Measurements from ENCODE around the gene KCNN3. TPM values are rescaled to one million over a fixed set of nuclear protein-coding genes. Genes with fewer than 3 reads are reported as not detected.

Gene KCNN3
- polyA plus RNA-seq, 1 donor from 2014 or later: 2.2 TPM

- no peak overlapping the region for H3K27ac ChIP-seq (ENCODE audit: low read length)
Measured at GRCh38 chr1:154813846-154814505, 56.1 kb downstream of the KCNN3 start.

GRCh38 chr1:154813300-154813816 lies 56.7 kb downstream of the KCNN3 start:
- H3K4me2 ChIP-seq (ENCODE audit: low read length): no peak overlapping the region
- no peaks in the 10 kb centered on the region for H3K79me2 ChIP-seq (replicated peaks; ENCODE audit: insufficient read depth, low read length)
- no peaks in the 10 kb centered on the region for H3K9me3 ChIP-seq (ENCODE audit: low read length)
- no peak overlapping the region for H3K9ac ChIP-seq (ENCODE audit: low read length)
- H3K36me3 ChIP-seq (ENCODE audit: insufficient read depth, low read length): no peaks in the 10 kb centered on the region
- no peaks in the 10 kb centered on the region for H3K27me3 ChIP-seq (ENCODE audit: insufficient read depth, low read depth, low read length)
- no peaks in the 10 kb centered on the region for H3K9me2 ChIP-seq (ENCODE audit: insufficient read depth, low read length)
- no peaks in the 10 kb centered on the region for H4K20me1 ChIP-seq (ENCODE audit: insufficient read depth)
- no peaks in the 10 kb centered on the region for H3F3A ChIP-seq (ENCODE audit: insufficient read depth, low read length, poor library complexity, severe bottlenecking)
- H3K4me3 ChIP-seq (ENCODE audit: low read length): no peak overlapping the region
- H2AFZ ChIP-seq (ENCODE audit: low read depth, low read length): no peak overlapping the region
- H3K27ac ChIP-seq (ENCODE audit: low read length): no peak overlapping the region
- TF ChIP-seq MXI1 (conservative IDR thresholded peaks at IDR 0.05; ENCODE audit: poor library complexity, severe bottlenecking): no peak
- no peak for TF ChIP-seq CTCF (IDR thresholded peaks at IDR 0.05; ENCODE audit: poor library complexity, severe bottlenecking)
- TF ChIP-seq SMC3 (conservative IDR thresholded peaks at IDR 0.05; ENCODE audit: poor library complexity): no peak
- TF ChIP-seq TAF1 (IDR thresholded peaks at IDR 0.05; ENCODE audit: low read depth): no peak
- TF ChIP-seq REST (IDR thresholded peaks at IDR 0.05; ENCODE audit: borderline replicate concordance): no peak

More at GRCh38 chr1:154813846-154814505, 56.1 kb downstream of the KCNN3 start:
- TF ChIP-seq TAF1 (IDR thresholded peaks at IDR 0.05; ENCODE audit: low read depth) (no peak), MXI1 (conservative IDR thresholded peaks at IDR 0.05; ENCODE audit: poor library complexity, severe bottlenecking) (no peak), CTCF (IDR thresholded peaks at IDR 0.05; ENCODE audit: poor library complexity, severe bottlenecking) (no peak), SMC3 (conservative IDR thresholded peaks at IDR 0.05; ENCODE audit: poor library complexity) (no peak), RAD21 (conservative IDR thresholded peaks at IDR 0.05) (no peak), POLR2AphosphoS5 (IDR thresholded peaks at IDR 0.05) (no peak), EP300 (conservative IDR thresholded peaks at IDR 0.05; ENCODE audit: poor library complexity, severe bottlenecking) (no peak), EZH2 (IDR thresholded peaks at IDR 0.05; ENCODE audit: borderline replicate concordance, insufficient read depth, low read length, poor library complexity, severe bottlenecking) (no peak), REST (IDR thresholded peaks at IDR 0.05; ENCODE audit: borderline replicate concordance) (no peak)
- Histone ChIP-seq H3K9me2 (ENCODE audit: insufficient read depth, low read length) (no peaks in the 10 kb centered on the region), H3K79me2 (replicated peaks; ENCODE audit: insufficient read depth, low read length) (no peaks in the 10 kb centered on the region), H3K4me2 (ENCODE audit: low read length) (no peak overlapping the region), H3K36me3 (ENCODE audit: insufficient read depth, low read length) (no peaks in the 10 kb centered on the region), H3K9ac (ENCODE audit: low read length) (no peak overlapping the region), H2AFZ (ENCODE audit: low read depth, low read length) (no peak overlapping the region), H3K4me3 (ENCODE audit: low read length) (no peak overlapping the region), H3K9me3 (ENCODE audit: low read length) (no peaks in the 10 kb centered on the region), H3F3A (ENCODE audit: insufficient read depth, low read length, poor library complexity, severe bottlenecking) (no peaks in the 10 kb centered on the region), H3K27me3 (ENCODE audit: insufficient read depth, low read depth, low read length) (no peaks in the 10 kb centered on the region), H4K20me1 (ENCODE audit: insufficient read depth) (no peaks in the 10 kb centered on the region)
